ENCODE data around the gene NAB2.
"Not testable (repeated sequence)": the region's sequence is repeated elsewhere in the genome, so short reads cannot be mapped to it uniquely, and the experiment has no call there.

Gene NAB2, protein sequence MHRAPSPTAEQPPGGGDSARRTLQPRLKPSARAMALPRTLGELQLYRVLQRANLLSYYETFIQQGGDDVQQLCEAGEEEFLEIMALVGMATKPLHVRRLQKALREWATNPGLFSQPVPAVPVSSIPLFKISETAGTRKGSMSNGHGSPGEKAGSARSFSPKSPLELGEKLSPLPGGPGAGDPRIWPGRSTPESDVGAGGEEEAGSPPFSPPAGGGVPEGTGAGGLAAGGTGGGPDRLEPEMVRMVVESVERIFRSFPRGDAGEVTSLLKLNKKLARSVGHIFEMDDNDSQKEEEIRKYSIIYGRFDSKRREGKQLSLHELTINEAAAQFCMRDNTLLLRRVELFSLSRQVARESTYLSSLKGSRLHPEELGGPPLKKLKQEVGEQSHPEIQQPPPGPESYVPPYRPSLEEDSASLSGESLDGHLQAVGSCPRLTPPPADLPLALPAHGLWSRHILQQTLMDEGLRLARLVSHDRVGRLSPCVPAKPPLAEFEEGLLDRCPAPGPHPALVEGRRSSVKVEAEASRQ

DNA sequence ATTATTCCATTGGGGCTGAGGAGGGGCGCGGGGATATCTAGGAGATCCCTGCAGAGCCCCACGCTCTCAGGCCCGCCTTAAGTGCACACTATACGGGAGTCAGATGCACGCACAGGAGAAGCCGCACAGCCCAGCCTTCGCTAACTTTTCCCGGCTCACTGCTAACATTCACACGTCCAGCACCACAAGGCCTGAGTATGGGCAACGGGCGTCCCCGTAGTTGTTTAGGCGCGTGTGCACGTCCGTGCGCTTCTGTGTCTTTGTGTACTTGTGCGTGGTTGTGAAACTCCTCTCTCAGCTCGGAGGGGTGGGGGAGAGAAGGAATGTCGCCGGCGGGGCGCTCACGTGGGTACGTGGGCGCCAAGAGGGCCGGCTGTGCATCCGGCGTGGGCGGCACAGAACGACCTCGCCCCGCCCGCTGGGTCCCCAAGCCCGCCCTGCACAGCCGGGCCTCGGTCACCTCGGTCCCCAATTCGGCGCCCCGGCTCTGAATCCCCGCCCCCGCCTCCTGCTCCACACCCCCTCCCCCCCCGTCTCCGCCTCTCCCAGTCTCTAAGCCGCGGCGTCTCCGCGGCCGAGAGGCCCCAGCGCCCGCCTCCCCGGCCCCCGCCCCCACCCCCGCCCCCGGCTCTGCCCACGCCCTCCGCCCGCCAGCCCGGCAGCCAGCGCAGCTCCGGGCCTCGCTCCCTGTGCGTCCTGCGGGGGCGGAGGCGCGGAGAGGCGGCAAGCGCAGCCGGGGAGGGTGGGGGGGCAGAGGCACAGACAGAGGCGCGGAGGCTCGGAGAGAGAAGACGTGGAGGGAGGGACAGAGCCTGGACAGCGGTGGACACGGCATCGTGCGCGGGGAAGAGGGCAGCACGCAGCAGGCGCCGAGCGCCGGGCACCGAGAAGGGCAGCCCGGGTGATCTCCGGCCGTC lies at the start of gene NAB2:
TSS of gene NAB2 (plus strand) at position 761 of the 917 bp plus-strand sequence. CDS start 158 bp downstream, outside the sequence.
- peak; percentile 93 for DNase-seq

DNA sequence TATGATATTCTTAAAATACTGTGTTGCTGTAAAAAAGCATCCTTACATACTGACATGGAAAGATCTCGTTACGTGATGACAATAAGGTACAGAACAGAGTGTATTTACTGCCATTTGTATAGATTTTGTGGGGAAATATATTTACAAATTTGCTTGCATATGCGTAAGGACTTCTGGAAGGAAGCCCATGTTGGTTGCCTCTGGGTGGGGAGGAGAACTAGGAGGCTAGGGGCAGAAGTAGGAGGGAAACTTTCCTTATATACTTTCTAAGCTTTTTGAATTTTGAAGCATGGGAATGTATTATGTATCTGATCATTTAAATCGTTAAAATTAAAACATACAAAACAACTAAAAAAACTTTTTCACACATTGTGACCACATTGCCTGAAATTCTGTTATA lies 48.7 kb upstream of the NAB2 start:
- DNase-seq, result no peak

DNA sequence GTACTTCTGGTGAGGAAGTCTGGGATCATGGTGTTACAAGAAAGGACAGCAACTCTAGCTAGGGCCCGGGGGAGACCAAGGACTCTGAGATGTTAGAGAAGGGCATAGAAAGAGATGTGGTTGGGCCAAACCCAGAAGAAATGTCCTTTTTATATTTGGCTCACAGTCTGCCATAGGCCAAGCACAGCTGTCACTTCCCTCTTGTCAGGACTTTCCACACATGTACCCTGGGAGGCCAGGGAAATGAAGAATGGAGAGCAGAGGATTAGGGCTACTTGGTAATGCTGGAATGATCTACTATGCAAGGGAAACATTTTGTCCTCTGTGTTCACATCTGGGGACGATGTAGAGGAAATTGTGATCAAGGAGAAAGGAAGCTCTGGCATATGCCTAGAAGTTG lies 48.2 kb upstream of the NAB2 start:
- no peak for DNase-seq

DNA sequence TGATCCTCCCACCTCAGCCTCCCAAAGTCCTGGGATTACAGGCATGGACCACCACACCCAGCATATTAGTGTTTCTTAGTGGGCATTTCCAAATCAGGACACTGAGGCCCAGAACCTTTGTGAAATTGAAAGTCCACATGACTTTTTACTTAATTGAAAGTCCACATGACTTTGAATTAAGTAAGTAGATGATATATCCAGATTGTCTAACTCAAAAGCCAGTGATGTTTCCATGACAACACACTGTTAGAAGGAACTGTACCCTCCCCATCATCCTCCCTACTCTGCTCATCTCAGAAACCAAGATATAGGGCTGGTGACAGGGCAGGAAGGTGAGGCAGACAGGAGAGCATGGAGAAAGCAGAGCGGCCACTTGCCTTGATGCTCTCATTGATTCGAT lies 46.2 kb upstream of the NAB2 start:
- DNase-seq, result no peak

DNA sequence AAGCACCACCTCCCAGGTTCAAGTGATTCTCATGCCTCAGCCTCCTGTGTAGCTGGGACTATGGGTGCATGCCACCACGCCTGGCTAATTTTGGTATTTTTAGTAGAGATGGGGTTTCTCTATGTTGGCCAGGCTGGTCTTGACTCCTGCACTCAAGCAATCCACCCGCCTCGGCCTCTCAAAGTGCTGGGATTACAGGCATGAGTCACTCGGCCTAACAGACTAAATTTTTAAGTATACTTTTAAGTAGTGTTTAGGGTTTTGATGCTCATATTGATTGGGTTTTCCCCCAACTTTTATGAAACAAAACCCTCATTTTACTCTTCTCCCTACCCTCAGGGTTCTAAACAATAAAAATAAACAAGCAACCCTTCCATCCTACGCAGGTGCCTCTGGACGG lies 44.4 kb upstream of the NAB2 start:
- DNase-seq, result no peak

DNA sequence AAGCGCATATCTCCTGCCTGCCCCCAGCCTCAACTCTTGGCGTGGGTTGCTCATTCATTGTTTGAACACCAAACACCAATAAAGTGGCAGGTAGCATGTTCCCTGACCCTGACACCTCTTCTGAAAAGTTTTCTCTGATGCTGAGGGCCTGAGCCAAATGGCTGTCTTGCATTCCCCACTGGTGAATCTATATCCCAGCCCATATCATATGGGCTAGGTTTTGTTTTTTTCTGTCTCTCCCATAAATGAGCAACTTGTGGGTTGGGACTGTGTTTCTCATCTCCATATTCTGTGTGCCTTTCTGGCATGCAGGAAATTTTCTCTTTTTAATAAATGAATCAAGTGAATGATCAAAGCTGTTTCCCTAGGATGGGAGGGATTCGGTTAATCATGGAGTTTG lies 44.0 kb upstream of the NAB2 start:
- no peak for DNase-seq

DNA sequence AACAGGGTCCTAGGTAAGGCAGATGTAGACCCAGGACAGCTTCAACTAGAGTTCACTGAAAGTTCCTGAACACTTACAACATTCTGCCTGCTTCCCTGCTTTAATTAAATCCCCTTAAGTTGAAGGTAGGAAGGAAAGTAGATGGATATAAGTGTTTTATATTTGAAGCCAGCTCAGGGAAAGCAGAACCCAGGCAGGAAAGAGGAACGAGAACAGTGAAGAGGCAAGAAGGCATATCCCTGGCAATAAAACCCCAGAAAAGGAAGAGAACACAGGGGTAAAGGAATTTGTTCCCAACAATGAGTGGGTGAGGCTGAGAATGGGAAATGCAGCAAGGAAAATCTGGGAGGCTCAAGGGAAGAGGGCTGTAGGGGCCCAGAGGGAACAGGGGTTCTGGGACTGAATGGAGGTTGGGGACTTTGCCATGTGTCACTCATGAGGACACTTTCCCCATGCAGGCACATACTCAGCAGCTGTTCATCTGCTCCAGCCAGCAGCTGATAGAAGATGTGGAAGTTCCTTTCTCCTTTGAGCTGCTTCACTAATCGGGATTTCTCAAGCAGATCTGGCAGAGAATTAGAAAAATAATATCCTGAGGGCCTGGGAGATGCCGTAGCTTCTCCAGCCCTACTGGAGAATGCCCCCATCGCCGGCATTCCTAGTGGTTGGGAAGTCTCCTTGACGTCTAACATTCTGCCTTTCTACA lies 42.7 kb upstream of the NAB2 start:
- no peak for DNase-seq

DNA sequence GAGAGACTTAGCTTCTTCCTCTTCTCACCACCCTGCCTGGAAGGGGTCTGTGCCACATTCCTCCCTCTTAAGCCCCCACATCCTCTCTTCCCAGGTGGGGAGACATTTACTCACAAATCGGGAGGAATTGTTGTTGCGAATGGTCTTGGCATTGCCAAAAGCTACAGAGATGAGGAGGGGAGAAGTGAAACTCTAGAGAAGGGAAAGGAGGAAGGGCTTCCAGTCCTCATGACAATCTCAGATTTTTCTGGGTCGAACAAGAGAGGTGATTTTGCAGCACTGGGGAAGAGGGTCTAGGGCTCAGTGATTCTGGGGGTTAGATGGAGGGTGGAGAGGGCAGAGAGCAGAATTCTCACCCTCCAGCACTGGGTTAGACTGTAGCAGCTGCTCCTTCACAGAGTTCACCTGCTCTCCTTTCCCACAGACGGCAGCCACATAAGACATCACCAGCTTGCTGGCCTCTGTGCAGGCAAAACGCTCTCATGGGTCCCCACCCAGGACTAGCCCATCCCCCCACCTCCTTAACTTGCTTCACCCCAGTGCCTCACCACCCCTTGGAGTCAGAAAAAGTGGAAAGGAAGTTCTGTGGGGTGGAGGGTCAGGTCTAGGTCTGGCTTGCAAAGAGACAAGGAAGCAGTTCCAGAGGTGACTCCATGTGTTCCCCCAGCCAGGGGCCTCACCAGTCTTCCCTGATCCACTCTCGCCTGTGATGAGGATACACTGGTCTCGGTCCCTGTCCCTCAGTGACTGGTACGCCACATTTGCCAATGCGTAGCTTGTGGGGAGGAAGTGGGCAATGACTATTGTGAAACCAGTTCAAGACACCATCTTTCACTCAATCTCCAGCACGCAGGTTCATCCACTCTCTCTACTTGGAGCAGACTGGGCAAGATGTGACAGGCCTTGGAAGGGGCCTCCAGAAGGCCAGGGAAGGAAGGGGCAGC lies 41.7 kb upstream of the NAB2 start:
- DNase-seq, result no peak

DNA sequence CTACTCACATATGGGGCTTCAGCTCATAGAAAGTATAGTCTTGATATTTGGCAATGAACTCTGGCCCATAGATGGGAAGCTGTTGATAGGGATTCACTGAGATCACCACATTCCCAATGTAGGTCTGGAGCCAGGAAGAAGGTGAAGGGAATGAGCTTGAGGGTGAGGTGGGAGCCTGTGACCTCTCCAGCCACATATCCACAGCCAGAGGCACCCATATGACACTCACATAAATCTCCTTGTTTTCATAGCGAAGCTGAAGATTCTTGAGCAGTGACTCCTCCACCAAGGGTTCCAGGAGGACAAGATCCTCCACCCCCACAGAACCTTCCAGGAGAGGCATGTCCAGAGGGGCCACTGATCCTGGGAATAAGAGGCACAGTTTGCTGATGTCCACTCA lies 40.9 kb upstream of the NAB2 start:
- DNase-seq, result no peak

DNA sequence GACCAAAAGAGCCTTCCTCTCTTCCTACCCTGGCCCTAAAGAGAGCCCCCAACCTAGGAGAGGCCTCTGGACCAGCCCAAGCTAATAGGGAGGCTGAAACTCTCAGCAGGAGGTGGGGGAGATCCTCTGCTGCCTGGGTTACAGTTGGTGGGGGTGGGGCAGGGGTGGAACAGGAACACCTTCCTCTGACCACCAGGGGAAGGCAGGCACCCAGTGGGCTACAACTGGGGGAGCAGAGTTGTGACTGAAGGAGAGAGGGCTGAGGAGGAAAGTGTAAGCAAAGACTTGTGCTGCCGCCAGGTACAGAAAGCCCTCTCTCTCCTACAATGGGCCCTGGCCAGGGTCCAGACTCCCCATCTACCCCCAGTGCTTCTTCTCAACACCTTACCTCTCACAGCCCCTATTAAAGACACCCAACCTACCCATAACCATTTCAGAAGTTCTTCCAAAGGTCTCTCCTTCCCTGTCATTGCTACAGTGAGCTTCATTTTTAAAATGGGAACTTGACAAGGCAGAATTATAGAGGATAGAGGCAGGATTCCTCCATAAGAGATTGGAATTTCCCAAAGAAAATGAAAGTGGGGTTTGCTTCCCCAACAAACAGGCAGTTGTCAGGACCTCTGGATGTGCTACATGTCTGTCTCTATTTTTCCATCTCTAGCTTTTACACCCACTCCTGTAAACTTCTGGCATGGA lies 40.3 kb upstream of the NAB2 start:
- DNase-seq, result no peak

DNA sequence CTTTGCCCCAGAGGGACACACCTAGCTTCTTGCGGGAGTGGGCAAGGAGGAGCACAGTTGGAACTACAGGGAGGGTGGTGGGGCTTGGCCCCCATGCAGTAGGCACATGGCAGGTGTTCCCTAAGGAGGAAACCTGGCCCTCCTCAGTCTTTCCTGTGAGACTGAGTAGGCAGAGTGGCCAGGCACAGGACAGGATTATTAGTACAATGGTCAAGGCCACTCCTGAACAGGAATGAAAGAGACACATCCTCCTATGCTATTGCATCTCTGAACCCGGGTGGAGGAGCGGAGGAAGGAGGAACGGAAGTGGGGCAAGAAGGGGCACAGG lies 39.8 kb upstream of the NAB2 start:
- DNase-seq, result no peak

DNA sequence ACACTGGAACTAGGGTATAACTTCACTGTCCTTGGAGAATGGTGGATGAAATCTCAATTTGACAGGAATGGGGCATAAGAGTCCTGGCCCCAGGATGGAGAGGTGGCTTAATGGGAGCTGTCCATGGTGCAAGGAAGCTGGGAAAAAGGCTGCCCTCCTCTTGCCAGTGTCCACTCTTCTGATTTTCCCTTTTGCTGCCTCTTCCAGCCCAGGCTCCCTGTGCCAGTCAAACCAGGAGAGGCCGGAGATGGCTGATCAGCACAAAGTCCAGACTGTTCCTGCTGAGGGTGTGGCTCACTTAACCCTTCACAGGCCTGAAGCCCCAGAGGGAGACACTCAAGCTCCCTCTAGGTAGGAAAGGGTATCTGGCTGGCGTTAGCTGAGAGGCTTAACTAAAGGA lies 39.0 kb upstream of the NAB2 start, which contains the start of gene MYO1A:
TSS of gene MYO1A (minus strand) at position 240 of the 400 bp plus-strand sequence. CDS start 1,806 bp downstream, outside the sequence.
- DNase-seq, result no peak

DNA sequence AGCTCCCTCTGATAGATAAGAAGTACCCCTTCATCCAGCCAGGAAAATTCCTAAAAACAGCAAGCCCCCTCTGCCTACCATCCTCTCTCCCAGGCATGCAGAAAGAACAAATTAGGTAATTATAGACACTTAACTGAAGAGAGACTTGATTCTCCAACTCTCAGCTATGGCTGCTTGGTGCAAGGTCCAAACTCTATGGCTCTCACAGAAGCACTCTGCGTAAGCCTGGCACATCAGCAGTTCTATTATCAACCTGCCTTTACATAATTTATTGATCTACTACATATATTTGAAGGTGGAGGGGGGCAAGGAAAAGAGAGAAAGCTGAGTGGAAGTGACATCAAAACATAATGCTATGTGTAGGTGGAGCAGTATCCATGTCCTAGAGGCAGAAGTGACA lies 37.9 kb upstream of the NAB2 start:
- DNase-seq, result no peak

DNA sequence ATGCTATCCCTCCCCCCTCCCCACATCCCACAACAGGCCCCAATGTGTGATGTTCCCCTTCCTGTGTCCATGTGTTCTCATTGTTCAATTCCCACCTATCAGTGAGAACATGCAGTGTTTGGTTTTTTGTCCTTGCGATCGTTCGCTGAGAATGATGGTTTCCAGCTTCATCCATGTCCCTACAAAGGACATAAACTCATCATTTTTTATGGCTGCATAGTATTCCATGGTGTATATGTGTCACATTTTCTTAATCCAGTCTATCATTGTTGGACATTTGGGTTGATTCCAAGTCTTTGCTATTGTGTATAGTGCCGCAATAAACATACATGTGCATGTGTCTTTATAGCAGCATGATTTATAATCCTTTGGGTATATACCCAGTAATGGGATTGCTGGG lies 35.8 kb upstream of the NAB2 start:
- not testable (repeated sequence) for DNase-seq

DNA sequence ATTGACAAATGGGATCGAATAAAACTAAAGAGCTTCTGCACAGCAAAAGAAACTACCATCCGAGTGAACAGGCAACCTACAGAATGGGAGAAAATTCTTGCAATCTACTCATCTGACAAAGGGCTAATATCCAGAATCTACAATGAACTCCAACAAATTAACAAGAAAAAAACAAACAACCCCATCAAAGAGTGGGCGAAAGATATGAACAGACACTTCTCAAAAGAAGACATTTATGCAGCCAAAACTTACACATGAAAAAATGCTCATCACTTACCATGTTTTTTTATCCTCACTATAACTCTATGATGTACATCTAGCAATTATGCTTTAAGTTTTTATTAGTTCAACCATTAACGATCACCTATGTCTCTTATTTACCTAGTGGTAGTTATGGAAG lies 35.0 kb upstream of the NAB2 start:
- DNase-seq, result not testable (repeated sequence)

DNA sequence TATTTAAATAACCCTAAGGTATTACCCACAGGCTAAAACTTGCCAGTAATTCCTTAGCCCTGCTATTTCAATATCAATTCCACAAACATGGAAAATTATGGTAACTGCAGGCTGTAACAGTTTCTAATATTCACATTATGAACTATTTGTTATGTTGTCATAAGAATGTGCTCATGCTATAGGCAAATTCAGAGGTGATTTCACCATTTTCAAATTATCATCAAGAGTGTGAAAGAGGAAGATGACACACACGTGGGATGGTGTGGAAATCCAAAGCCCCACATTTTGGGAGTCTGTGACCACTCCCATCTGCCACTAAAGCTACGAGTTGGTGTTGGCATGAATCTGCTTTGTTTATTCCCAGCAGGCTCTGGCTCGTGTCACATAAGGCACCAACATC lies 33.1 kb upstream of the NAB2 start:
- DNase-seq, result no peak

DNA sequence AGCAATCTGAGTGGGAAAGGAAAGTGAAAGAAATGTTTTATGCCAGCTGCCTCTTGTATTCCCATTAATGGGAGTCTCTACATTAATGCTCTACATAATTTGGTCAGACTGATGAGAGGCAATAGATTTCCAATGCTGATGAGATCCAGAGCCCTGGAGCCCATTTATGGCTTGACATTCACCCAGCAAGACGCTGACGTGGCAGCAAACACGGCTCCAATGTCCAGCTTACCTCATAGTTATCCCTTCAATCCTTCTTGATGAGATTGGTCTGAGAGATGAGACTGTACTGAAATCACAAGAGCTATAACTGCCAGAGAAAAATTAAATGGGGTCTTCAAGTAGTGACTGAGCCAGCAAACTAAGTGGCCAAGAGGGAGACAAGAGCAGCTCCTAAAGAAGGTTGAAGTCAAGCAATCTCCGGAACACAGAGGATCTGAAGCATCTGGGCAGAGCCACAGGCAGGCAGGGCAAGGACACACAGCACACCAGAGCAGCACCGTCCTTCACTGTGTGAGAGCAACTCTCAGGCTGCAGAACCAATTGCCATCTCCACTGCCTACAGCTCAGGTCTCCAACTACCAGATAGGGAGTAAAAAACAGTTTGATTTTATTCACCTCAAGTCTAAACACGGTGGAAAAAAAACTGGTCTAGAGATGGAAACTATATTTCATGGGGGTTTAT lies 31.7 kb upstream of the NAB2 start:
- DNase-seq, result no peak

DNA sequence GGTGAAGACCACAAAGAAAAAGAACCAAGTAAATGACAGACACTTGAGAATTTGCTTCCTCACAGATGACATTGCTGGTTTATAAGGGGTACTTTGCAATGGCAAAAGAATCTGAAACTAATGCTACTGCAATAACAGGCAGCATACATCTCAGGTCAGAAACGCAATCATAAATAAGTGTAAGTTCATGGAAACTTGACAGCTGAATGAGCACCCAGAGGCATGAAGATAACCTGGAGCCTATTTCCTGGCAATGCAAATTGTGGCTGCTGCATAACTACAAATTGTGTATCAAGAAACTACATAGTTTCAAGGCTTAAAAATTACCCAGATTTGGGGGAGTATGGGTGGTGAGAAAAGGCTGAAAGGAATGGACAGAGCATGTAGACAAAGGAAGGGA lies 30.5 kb upstream of the NAB2 start:
- no peak for DNase-seq

DNA sequence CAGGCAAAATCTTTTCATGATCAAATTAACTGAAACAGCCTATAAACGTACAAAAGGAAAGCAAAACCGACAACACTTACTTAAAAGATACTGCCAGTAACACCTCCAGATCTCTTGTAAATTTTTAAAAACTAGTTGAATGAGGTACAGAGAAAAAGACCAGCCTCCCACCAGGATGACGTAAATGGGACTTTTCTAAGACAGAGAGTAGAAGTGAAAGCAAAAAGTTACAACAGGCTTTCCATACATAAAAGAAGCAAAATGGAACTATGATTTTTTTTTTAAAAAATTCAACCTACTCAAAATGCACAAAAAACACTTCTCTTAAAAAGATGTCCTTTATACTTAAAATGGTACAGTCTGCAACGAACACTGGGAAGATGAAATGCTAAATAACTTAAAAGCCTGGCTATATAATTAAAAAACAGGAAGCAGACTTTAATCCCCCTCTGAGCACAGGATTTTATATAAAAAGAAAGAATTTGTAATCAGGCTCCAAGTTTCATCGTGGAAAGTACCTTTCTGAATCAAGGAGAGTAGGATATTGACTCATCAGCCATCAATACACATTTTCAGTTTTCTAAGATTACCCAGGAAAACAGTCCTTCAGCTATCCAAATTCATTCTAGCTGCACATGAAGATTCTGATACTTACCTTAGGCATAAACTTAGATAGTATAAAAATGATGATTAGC lies 24.8 kb upstream of the NAB2 start:
- no peak for DNase-seq

DNA sequence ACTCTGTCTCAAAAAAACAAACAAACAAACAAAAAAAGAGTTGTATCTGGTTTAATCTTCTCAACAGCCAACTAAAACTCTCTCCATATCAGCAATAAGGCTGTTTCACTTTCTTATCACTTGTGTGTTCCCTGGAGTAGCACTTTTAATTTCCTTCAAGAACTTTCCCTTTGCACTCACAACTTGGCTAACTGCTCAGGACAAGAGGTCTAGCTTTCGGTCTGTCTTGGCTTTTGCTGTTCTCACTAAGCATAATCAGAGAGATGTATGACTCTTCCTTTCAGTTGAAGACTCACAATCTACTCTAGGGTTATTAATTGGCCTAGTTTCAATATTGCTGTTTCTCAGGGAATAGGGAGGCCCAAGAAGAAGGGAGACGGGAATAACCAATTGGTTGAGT lies 22.7 kb upstream of the NAB2 start:
- DNase-seq, result no peak
